Activated T-cell treated with anti-CD3 and anti-CD28 coated beads, Interleukin-2, amount 50 U/mL, for 1 hour (primary cell): ENCODE results near the gene MYOZ1.
"Not testable (repeated sequence)": the region's sequence is repeated elsewhere in the genome, so short reads cannot be mapped to it uniquely, and the experiment has no call there.

ENCODE experiments used
- DNase-seq: peaks from one replicate; pipeline ENCODE4 v3.0.0-alpha.2; 2020

Gene MYOZ1

GRCh38 chr10:73647211-73647874 is 6.1 kb upstream of the MYOZ1 start:
- DNase-seq, result peak; percentile 33

DNA sequence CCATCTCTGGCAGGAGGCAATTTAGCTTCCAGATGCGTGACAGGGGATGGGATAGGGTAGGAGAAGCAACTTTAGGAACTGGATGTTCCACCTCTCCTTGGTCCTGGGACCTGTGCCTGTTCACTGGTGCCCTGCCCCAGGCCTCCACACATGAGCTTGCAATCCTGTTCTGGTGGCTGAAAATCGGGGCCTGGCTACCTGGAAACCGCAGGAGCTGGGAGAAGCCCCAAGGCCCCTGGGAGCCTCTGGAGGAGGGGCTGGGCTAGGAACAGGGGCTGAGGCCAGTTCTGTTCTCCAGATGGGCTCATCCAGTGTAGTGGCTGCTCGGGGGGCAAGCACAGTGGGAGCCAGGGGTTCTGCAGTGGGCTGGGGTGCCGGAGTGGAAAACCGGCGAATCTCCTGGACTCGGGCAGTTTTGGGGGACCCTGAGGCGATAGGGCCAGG is 5.3 kb upstream of the MYOZ1 start:
- DNase-seq, result no peak

DNA sequence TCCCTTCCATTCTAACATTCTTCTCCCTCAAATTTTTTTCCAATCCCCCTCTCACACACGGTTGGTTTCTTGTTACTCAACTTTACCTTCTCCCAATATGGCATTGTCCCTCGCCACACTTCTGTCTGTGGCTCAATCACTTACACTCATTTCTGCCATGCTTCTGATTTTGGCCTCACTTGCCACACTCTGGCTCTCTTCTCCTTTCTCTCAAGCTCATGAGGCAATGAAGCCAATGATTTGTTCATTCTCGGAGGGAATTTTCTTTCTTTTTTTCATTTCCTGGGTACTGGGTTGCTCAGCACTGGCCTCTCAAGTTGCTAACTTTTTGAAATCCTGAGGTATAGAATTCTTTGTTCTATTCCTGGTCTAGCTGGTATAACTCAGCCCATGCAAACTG is 4.0 kb upstream of the MYOZ1 start:
- no peak for DNase-seq

GRCh38 chr10:73644767-73645166 is 3.5 kb upstream of the MYOZ1 start:
- DNase-seq, result no peak

DNA sequence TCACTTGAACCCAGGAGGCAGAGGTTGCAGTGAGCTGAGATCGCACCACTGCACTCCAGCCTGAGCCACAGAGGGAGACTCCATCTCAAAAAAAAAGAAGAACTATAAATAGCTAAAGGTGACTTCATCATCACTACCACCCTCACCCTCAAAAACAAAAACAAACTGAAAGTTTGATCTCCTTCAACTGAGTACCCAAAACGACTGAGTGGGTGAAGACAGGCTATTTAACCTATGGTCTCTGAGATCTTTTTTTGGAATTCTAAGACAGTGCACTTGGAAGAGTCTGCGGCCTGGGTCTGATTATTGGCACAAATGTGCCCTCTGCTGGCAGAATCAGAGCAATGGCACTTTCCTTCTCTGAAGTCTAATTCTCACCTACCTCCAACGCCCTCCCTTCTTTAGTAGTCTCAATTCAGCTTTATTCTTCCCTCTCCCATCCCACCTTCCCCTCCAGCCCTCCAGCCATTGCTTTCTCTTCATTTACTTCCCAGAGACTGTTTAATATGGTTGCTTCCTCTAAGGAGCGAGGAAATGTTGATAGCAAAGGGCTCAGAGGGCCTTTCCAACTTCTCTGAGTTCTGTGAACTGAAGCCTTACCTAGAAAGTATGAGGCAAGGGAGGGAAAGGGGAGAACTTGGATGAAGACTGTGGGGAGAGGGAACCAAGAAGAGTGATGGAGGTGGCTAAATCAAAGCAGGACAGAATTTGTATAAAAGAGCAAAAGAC is 2.9 kb upstream of the MYOZ1 start:
- DNase-seq, result peak; percentile 45

GRCh38 chr10:73643362-73643761 is 2.1 kb upstream of the MYOZ1 start:
- DNase-seq, result no peak

DNA sequence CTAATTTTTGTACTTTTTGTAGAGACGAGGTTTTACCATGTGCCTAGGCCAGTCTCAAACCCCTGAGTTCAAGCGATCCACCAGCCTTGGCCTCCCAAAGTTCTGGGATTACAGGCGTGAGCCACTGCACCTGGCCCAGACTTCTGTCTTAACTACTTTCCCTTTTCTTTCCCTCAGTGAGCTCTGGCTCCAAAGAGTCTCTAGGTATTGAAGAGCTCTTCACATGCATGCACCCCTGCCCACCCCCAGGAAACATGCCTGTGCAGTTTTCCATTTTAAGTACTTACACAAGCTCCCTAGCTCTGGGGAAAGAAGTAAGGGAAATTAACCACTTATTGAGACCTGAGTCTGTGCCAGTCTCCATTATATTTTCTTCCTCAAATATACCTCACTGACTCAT is 2.0 kb downstream of the MYOZ1 start:
- no peak for DNase-seq

DNA sequence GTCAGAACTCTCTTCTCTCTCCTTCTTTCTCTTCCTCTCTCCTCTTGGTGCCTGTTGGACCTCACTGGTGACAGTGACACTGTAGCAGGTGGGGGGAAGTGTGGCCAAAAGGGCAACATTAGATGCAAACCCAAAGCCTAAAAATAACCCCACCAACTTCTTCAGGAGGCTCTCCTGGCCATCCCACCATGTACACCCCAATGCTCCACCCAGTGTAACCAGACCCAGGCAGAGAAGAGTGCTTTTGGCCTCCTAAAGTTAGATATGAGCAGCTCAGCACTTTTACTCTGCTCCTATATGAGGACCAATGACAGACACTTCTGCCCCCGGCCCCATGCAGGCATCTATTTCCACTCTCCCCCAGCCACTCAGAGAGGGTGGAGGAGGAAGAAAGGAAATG is 5.5 kb downstream of the MYOZ1 start:
- no peak for DNase-seq

GRCh38 chr10:73634421-73634820 is 6.9 kb downstream of the MYOZ1 start:
- no peak for DNase-seq

- no peak for DNase-seq
Measured at GRCh38 chr10:73629165-73629564, 12.1 kb downstream of the MYOZ1 start.

DNA sequence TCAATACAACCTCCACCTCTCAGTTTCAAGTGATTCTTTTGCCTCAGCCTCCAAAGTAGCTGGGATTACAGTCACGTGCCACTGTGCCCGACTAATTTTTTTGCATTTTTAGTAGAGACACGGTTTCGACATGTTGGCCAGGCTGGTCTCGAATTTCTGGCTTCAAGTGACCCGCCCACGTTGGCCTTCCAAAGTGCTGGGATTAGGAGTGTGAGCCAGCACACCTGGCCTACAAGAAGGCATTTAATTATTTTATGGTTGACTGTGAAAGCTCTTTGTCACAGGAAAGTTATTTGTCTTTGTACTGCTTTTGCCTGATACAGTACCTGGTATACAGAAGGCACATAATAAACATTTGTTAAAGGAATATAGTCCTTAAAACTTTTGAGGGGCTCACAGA is 12.9 kb downstream of the MYOZ1 start:
- DNase-seq, result no peak

DNA sequence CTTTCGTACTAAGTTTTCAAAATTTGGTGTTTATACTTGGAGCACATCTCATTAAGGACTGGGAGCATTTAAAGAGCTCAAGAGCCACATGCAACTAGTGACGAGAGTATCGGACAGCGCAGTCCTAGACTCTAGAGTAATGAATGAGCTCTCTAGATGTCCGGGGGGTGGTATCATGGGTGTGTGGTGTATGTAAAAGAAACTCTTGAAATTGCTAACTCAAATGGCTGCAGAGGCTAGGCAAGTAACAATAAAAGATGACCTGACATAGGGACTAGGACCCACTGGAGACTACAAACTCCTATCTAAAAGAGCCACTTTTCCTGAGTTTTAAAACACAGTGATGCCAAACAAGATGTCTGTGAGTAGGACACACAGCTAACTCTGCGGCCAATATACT is 14.0 kb downstream of the MYOZ1 start:
- DNase-seq, result no peak

GRCh38 chr10:73625884-73626752 is 15.2 kb downstream of the MYOZ1 start:
- DNase-seq, result peak; percentile 89

DNA sequence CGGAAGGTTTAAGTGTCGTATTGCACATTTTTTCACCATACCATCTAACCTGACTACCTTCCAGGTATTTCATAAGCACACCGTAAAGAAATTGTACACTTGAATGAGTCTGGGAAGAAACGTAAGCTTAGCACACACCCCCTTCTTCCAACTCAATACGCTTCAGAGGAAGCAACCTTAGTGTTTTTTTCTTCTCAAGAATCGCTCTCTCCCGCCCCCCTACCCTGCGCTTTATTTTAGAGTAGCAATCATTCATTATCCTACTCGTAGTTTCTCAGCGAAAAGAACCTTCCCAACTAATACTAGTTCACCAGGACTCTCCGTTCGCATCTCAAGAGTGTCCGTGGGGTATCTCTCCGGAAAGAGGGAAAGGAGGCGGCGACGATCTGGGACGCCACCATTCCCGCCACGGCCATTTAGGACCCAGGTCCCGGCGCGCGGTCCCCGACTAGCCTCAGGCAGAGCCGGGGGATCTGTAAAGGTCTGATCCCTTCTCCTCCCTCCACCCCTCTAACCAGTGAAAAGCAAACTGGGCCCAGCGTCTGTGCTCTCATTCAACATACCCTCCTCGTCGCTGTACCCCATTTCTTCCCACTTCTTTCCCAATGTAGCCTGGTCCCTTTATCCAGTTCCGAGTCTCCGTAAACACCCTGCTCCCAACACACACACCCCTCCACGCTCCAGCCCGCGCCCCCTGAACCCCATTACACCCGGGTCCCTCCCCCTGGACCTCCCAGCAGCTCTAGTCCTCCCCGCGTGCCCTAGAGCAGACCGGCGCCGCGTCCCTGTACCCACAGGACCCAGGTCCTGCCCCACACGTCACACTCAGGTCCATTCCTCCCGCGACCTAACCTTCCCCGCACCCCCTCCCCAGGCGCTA is 16.0 kb downstream of the MYOZ1 start:
- no peak for DNase-seq

GRCh38 chr10:73623056-73623455 is 18.2 kb downstream of the MYOZ1 start:
- no peak for DNase-seq

DNA sequence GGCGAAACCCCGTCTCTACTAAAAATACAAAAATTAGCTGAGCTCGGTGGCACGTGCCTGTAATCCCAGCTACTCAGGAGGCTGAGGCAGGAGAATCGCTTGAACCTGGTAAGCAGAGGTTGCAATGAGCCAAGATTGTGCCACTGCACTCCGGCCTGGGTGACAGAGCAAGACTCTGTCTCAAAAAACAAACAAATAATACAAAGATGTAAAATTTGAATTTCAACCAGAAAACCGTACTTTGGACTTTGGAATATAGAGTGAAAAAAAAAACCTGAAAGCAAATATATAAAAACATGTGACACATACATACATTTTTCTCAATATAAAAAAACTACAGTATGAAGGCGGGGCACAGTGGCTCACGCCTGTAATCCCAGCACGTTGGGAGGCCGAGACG is 20.3 kb downstream of the MYOZ1 start:
- DNase-seq, result not testable (repeated sequence)

DNA sequence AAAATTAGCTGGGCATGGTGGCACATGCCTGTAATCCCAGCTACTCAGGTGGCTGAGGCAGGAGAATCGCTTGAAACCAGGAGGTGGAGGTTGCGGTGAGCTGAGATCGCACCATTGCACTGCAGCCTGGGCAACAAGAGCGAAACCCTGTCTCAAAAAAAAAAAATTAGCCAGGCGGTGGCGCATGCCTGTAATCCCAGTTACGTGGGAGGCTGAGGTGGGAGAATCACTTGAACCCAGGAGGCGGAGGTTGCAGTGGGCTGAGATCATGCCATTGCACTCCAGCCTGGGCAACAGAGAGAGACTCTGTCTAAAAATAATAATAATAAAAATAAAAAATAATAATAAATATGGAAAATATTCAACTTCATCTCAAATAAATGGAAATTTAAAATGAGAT is 24.1 kb downstream of the MYOZ1 start:
- DNase-seq, result not testable (repeated sequence)

DNA sequence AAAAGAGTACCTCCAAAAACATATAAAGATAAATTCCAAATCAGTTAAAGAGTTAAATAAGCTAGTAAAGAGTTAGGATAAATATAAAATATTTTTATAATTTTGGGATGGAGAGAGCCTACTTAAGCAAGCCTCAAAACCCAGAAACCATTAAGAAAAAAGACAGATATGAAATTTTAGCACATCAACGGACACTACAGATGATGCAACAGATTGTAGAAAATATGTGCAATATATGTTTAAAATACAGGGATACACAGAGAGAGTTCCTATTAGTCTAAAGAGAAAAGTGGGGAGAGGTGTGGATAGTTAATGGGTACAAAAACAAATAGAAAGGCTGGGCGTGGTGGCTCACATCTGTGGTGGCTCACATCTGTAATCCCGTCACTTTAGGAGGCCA is 26.6 kb downstream of the MYOZ1 start:
- no peak for DNase-seq

- DNase-seq, result no peak
Measured at GRCh38 chr10:73609116-73609515, 32.2 kb downstream of the MYOZ1 start.

DNA sequence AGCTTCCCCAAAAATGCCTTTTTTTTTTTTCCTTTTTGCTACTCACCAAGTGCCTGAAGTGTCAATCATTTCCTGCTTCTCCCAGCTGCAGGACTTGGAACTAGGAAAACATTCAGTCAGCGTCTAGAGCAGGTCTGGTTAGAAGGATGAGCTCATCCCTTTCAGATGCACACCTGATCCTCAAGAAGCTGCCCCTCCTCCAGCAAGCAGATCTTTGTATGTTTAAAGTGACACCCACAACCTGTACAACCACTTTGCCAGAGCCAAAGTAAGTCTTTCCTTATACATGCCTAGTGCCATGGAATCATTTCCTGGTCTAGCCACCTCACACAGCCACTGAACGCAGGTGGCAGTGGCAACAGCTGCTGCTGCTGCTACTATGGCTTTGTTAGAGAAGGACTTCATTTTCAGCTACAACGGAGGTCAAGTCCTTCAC is 39.8 kb downstream of the MYOZ1 start:
- no peak for DNase-seq

DNA sequence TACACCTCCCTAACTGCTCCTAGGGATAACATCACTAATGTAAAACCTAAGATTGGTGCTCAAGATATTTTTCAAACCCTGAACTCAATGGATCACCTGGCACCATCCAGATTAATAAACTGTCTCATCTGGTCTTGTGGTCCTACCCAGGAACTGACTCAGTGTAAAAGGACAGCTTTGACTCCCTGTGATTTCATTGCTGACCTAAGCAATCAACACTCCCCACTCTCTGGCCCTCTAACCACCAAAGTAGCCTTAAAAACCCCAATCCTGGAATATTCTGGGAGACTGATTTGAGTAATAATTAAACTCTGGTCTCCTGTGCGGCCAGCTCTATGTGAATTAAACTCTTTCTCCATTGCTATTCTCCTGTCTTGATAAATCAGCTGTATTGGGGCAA is 43.9 kb downstream of the MYOZ1 start:
- DNase-seq, result no peak

DNA sequence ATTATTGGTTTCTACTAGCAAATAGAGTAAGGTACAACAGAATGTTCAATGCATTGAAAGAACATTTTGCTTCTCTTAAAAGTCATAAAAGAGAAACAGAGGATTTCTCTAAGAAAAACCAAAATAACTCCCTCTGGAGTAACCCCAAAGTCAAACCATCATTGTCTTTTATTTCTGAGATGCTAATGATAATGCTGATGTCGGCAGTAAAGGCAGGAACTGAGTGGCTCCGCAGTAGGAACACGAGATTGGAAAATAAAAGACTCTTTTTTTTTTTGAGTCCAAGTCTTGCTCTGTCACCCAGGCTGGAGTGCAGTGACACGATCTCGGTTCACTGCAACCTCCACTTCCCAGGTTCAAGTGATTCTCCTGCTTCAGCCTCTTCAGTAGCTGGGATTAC is 47.5 kb downstream of the MYOZ1 start:
- no peak for DNase-seq

DNA sequence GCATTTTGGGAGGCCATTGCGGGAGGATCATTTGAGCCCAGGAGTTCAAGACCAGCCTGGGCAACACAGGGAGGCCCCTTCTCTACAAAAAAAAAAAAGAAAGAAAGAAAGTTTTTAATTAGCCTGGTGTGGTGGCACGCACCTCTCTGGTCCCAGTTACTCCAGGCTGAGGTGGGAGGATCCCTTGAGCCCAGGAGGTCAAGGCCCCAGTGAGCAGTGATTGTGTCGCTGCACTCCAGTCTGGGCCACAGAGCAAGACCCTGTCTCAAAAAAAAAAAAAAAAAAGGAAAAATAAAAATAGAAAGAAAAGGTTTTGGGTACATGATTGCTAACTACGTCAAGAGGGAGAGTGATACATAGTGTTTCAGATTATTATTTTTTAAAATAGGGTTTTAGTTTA is 48.2 kb downstream of the MYOZ1 start:
- no peak for DNase-seq
